HG03565 (cell line): ENCODE data around the gene RNF157.
A peak's percentile ranks its signal among the peaks of the same experiment; 100 is the strongest.
"Not testable (repeated sequence)": the region's sequence is repeated elsewhere in the genome, so short reads cannot be mapped to it uniquely, and the experiment has no call there.

Experiments
- ATAC-seq: cut with Tn5 transposase; IDR thresholded peaks from one replicate; pipeline ENCODE4 v1.9.1; 2021; ENCODE audit warnings: mild to moderate bottlenecking, moderate library complexity; ENCODE audit not compliant: unreplicated experiment

The RNF157 gene

GRCh38 chr17:76270770-76271668 is 30.7 kb upstream of the RNF157 start:
- no peak for ATAC-seq

DNA sequence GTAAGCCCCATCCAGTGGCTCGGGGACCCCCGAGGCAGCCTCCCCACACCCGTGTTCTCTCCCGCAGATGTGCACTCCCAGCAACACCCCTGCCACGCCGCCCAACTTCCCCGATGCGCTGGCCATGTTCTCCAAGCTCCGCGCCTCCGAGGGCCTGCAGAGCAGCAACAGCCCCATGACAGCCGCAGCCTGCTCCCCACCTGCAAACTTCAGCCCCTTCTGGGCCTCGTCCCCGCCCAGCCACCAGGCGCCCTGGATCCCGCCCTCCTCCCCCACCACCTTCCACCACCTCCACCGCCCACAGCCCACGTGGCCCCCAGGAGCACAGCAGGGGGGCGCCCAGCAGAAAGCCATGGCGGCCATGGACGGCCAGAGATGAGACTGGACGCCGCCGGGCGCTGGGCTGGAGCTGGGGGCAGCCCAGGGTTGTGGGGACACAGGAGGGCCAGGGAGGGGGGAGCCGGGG is 29.9 kb upstream of the RNF157 start:
- ATAC-seq, result no peak

DNA sequence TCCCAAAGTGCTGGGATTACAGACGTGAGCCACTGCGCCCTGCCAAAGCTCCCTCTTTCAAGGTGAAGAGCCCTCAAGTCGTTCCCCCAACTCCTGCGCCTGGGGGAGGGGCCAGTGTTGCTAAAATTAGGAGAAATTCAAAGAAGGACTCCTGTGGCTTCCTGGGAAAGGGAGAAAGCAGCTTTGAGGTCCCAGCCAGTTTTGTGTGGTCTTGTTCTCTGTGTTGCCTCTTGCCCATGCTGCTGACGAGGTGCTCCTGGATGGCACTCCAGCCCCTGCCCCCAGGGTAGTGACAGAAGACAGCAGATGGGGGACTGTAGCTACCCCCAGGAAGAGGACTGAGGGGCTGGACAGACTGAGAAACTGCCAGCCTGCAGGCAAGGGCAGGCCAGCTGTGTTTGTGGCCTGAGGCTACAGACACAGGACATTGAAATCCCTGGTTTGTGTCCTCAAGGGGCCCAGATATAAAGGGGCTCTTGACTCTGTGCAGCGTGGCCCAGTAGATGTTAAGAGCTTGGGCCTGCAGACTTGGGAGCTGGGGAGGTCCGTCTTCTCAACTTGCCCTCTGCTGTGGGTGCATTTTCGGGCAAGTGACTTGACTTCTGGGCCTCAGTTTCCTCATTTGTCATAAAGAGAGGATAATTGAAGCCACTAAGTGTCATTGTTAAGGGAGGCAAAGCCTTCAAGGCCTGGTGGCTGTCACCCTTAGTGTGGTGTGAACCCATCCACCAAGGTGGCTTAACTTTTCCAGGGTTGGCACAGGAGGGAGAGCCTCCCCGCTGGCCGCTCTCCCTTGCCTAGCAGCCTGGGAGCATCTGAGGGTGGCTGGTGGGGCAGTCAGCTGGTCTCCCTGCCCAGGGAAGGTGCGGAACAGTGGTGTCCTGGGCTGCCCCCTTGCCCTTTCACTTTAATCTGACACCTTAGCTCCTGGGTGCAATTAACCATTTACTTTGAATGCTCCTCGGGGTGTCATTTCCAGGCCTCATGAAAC is 29.0 kb upstream of the RNF157 start:
- ATAC-seq, result no peak

GRCh38 chr17:76268015-76268749 is 27.9 kb upstream of the RNF157 start:
- ATAC-seq, result no peak

DNA sequence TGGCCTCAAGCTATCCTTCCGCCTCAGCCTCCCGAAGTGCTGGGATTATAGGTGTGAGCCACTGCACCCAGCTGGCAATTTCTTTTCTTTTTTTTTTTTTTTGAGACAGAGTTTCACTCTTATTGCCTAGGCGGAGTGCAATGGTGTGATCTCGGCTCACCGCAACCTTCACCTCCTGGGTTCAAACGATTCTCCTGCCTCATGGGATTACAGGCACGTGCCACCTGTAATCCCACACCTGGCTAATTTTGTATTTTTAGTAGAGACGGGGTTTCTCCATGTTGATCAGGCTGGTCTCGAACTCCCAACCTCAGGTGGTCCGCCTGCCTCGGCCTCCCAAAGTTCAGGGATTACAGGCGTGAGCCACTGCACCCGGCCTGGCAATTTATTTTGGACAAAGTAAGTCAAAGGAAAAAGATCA is 27.3 kb upstream of the RNF157 start:
- ATAC-seq, result not testable (repeated sequence)

GRCh38 chr17:76267051-76267576 is 26.8 kb upstream of the RNF157 start:
- no peak for ATAC-seq

- ATAC-seq, result no peak
Observed at GRCh38 chr17:76266244-76266938, 26.1 kb upstream of the RNF157 start.

DNA sequence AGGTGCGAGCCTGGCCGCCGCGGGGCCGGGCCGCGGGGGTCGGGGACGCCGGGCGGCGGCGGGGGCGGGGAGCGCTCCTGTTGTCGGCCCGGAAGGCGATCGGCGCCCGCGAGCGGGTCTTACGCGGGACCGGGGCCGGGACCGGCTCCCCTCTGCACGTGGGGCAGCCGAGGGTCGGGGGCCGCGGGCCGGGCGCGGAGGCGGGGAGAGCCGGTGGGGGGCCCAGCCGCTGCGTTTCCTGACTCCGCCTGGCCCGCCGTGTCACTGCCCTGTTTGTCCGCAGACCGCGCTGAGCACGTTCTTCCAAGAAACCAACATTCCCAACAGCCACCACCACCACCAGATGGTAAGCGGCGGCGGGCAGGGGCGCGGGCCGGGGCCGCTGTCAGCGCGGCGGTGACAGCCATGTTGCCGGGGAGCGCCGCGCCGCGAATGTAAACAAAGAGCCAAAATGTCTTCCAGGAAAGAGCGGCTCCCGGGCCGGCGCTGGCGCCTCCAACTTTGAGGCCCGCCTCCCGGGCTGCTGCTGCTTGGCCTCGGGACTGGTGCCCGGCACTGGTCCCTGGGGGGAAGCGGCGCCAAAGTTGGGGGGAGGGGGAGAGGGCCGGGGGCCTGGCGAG is 25.4 kb upstream of the RNF157 start:
- no peak for ATAC-seq

DNA sequence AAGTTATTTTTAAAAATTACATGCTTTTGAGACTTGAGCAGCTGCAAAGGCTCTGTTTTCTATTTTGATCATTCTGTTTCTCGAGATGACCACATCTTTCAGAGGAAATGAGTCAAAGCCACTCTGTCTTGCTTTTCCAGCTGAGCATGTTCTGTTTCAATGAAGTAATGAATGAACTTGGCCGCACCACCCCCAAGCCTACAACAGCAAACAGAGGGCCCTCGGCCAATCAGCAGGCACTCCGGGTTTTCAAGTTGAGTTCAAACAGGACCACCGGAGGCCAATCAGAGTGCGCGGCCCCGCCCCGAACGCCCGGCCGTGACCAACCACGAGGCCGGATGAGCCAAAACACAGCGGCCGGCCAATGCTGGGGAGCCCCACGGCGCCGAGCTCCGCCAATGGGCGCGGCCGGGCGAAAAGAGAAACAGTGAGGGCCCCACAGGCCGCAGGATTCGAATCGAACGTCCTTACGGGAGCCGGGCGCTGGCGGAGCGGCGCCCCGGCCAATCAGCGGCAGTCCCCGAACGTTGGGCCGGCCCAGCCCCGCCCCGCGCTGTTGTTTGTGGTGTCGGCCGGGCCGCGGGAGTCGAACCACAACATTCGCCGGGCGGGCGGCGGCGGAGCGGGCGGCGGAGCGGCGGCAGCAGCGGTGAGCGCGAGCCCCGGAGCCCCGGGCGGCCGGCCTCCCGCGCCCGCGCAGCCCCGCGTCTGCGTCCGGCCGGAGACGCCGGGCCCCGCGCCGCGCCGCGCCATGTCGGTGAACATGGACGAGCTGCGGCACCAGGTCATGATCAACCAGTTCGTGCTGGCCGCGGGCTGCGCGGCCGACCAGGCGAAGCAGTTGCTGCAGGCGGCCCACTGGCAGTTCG is 24.7 kb upstream of the RNF157 start, which contains the start of gene UBALD2:
Gene UBALD2 (plus strand): TSS at position 594 of the 869 bp plus-strand sequence. CDS start 158 bp downstream, at position 752.
- ATAC-seq, result peak; percentile 59

- no peak for ATAC-seq
Observed at GRCh38 chr17:76264425-76264754, 24.1 kb upstream of the RNF157 start.

DNA sequence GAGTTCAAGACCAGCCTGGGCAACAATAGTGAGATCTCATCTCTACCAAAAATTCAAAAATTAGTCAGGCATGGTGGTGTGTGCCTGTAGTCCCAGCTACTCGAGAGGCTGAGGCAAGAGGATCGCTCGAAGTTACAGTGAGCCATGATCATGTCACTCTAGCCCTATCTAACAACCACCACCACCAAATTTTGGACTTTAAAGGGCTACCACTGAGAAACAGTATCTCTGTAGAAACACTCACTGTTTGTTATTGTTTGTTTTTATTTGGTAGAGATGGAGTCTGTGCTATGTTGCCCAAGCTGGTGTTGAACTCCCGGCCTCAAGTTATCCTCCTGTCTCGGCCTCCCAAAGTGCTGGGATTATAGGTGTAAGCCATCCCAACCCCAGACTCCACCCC is 23.6 kb upstream of the RNF157 start:
- ATAC-seq, result no peak

- ATAC-seq, result no peak
Observed at GRCh38 chr17:76262732-76263344, 22.5 kb upstream of the RNF157 start.

- ATAC-seq, result no peak
Observed at GRCh38 chr17:76261421-76262215, 21.3 kb upstream of the RNF157 start.

DNA sequence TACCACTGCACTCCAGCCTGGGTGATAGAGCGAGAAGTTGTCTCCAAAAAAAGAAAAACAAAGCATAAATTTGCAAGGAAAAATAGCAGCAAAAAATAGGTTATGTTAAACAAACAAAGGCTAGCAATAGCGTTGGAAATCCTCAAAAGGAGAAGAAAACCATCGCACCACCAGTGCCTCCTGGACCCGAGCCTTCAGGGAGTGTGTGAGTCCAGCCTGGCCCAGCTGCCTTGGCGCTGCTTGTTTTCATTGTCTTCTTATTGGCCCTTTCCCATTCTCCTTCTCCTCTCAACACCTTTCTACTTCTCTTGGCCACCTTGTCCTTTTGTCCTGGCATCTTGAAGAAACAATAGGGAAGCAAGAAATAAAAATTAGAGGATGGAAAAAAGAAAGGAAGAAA is 20.4 kb upstream of the RNF157 start:
- ATAC-seq, result no peak

- no peak for ATAC-seq
Observed at GRCh38 chr17:76260220-76260619, 19.9 kb upstream of the RNF157 start.

DNA sequence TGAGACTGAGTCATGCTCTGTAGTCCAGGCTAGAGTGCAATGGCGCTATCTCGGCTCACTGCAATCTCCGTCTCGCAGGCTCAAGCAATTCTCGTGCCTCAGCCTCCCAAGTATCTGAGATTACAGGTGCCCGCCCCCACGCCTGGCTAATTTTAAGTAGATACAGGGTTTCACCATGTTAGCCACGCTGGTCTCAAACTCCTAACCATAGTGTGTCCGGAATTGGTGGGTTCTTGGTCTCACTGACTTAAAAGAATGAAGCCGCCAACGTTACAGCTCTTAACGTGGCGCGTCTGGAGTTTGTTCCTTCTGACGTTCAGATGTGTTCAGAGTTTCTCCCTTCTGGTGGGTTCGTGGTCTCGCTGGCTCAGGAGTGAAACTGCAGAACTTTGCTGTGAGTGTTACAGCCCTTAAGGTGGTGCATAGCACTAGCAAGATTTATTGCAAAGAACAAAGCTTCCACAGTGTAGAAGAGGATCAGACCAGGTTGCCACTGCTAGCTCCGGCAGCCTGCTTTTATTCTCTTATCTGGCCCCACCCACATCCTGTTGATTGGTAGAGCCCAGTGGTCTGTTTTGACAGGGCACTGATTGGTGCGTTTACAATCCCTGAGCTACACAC is 16.2 kb upstream of the RNF157 start:
- not testable (repeated sequence) for ATAC-seq
